Measurements from ENCODE around the gene FAM222B. TPM values are rescaled to one million over a fixed set of nuclear protein-coding genes. Genes with fewer than 3 reads are reported as not detected.

Gene FAM222B
- total RNA-seq, 1 donor from 2014 or later, result 7.1 TPM

DNA sequence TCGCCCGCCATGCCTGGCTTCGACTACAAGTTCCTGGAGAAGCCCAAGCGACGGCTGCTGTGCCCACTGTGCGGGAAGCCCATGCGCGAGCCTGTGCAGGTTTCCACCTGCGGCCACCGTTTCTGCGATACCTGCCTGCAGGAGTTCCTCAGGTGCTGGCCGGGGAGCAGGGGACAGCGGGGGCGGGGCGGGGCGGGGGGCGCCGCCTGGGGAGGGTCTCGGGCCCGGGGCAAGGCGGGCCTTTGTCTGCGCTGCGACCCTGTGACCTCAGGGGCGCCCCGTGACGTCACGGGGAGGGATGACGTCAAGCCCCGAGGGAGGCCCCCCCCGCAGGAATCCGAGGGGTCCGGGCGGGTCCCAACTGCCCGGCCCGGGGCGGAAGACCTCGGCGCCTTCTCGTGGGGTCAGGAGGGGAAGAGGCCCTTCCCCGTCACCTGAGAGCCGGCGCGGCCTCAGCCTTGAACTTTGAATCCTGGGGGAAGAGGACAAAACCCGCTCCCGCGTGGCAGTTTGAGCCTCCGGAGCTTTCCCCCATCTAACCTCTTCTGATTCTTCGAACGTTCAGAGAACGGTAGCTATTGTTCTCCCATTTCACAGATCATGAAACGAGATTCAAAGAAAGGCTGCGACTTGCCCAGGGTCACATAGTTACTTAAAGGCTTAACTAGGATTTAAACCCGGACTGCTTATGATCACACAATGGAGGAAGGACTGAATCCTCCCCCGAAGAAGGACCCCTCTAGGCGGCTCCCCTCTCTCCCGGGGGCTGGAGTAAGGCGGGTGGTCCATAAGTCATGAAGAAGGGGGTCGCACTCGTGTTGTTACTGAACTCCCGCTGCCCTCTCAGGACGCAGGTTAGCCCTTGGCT, 98.3 kb downstream of the FAM222B start:
- peak overlapping the region; percentile 78 for H3K4me3 ChIP-seq
- H3K36me3 Mint-ChIP-seq, result peaks cover 3% of the 10 kb centered on the region
- H3F3A ChIP-seq (ENCODE audit: low read depth), result peaks cover 63% of the 10 kb centered on the region
- peak overlapping the region; percentile 100 for H3K27ac ChIP-seq
- H3K9ac ChIP-seq, result peak overlapping the region; percentile 99
- H3K36me3 ChIP-seq, result no peaks in the 10 kb centered on the region
- peak overlapping the region; percentile 88 for H3K4me2 ChIP-seq
- H3K27me3 ChIP-seq, result no peaks in the 10 kb centered on the region
- no peaks in the 10 kb centered on the region for H3K9me3 ChIP-seq (ENCODE audit: low read depth)
- H3K4me3 Mint-ChIP-seq, result peak overlapping the region; percentile 91
- no peak overlapping the region for H2AFZ ChIP-seq (replicated peaks)
- peak; percentile 92 for DNase-seq (ENCODE audit: low spot score)
- H3K9me3 Mint-ChIP-seq, result no peaks in the 10 kb centered on the region
- TF ChIP-seq, protein P1, sequence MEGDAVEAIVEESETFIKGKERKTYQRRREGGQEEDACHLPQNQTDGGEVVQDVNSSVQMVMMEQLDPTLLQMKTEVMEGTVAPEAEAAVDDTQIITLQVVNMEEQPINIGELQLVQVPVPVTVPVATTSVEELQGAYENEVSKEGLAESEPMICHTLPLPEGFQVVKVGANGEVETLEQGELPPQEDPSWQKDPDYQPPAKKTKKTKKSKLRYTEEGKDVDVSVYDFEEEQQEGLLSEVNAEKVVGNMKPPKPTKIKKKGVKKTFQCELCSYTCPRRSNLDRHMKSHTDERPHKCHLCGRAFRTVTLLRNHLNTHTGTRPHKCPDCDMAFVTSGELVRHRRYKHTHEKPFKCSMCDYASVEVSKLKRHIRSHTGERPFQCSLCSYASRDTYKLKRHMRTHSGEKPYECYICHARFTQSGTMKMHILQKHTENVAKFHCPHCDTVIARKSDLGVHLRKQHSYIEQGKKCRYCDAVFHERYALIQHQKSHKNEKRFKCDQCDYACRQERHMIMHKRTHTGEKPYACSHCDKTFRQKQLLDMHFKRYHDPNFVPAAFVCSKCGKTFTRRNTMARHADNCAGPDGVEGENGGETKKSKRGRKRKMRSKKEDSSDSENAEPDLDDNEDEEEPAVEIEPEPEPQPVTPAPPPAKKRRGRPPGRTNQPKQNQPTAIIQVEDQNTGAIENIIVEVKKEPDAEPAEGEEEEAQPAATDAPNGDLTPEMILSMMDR (IDR thresholded peaks at IDR 0.05), result no peak
- no peak for TF ChIP-seq EZH2 (IDR thresholded peaks at IDR 0.05)
- no peak for TF ChIP-seq EZH2phosphoT487 (IDR thresholded peaks at IDR 0.05)
- H3K79me2 ChIP-seq (ENCODE audit: low read depth), result peaks cover 40% of the 10 kb centered on the region
- H4K20me1 ChIP-seq (ENCODE audit: low read depth), result peaks cover 51% of the 10 kb centered on the region
- peaks cover 22% of the 10 kb centered on the region for H3K4me1 Mint-ChIP-seq
- peak overlapping the region; percentile 96 for H3K27ac Mint-ChIP-seq
- H3K4me1 ChIP-seq, result peaks cover 16% of the 10 kb centered on the region
- H3K27me3 Mint-ChIP-seq (ENCODE audit: insufficient read depth, low read depth), result peaks cover 4% of the 10 kb centered on the region

DNA sequence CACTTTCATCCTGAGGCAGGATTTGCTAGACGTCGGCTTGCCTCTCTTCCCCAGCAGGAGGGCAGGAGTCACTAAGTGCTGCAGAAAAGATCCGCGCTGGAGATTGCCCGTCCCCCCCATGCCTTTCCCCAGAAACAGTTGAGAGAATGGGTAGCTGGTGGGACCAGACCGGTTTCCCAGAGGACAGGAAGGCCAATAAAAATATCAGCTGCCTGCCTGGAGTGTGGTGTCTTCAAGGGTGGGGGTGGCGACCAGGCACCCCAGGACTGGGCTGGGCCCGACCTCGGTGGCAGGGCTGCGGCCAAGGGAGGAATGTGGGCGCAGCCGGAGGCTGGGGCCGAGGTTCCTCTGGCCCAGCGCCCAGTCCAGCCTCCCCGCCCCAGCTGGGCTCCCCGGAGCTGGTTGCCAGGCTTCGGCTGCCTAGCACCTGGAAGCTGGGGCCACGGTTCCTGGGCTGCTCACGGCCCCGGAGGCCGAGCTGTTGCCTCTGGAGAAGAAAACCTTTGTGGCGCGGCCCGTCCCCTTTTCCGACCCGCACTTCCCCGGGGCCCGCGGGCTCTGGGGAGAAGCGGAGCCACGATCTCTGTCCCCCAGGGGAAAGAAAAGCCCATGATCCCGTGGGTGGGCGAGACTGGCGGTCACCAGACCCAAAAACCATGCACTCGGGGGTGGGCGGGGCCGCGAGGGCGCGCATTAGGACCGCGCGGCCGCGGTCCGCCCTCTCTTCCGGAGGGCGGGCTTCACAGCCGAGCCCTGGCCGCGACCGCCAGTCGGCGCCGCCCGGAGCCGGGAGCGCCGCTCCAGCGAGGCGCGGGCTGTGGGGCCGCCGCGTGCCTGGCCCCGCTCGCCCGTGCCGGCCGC, 99.1 kb downstream of the FAM222B start, which contains the start of gene TRAF4:
TSS of gene TRAF4 (plus strand) at position 769 of the 861 bp plus-strand sequence. CDS start 102 bp downstream, outside the sequence.
- Histone ChIP-seq H3K27me3 (no peaks in the 10 kb centered on the region), H3K9ac (peak within 1 kb of the TSS; percentile 99), H3K4me3 (peak within 1 kb of the TSS; percentile 78), H3K4me1 (peaks cover 16% of the 10 kb centered on the region), H4K20me1 (ENCODE audit: low read depth) (peaks cover 42% of the 10 kb centered on the region), H3K36me3 (no peaks in the 10 kb centered on the region), H3K4me2 (peak within 1 kb of the TSS; percentile 88), H3K27ac (peak within 1 kb of the TSS; percentile 100), H3K79me2 (ENCODE audit: low read depth) (peaks cover 40% of the 10 kb centered on the region), H3F3A (ENCODE audit: low read depth) (peaks cover 54% of the 10 kb centered on the region), H3K9me3 (ENCODE audit: low read depth) (no peaks in the 10 kb centered on the region), H2AFZ (replicated peaks) (no peak within 1 kb of the TSS)
- peak; percentile 96 for DNase-seq (ENCODE audit: low spot score)
- Mint-ChIP-seq H3K4me1 (peaks cover 17% of the 10 kb centered on the region), H3K4me3 (peak within 1 kb of the TSS; percentile 91), H3K27ac (peak within 1 kb of the TSS; percentile 96), H3K9me3 (no peaks in the 10 kb centered on the region), H3K36me3 (peaks cover 3% of the 10 kb centered on the region), H3K27me3 (ENCODE audit: insufficient read depth, low read depth) (peaks cover 4% of the 10 kb centered on the region)
- TF ChIP-seq EZH2 (IDR thresholded peaks at IDR 0.05), result no peak
- TF ChIP-seq, protein P1 (IDR thresholded peaks at IDR 0.05), result no peak
- no peak for TF ChIP-seq EZH2phosphoT487 (IDR thresholded peaks at IDR 0.05)

DNA sequence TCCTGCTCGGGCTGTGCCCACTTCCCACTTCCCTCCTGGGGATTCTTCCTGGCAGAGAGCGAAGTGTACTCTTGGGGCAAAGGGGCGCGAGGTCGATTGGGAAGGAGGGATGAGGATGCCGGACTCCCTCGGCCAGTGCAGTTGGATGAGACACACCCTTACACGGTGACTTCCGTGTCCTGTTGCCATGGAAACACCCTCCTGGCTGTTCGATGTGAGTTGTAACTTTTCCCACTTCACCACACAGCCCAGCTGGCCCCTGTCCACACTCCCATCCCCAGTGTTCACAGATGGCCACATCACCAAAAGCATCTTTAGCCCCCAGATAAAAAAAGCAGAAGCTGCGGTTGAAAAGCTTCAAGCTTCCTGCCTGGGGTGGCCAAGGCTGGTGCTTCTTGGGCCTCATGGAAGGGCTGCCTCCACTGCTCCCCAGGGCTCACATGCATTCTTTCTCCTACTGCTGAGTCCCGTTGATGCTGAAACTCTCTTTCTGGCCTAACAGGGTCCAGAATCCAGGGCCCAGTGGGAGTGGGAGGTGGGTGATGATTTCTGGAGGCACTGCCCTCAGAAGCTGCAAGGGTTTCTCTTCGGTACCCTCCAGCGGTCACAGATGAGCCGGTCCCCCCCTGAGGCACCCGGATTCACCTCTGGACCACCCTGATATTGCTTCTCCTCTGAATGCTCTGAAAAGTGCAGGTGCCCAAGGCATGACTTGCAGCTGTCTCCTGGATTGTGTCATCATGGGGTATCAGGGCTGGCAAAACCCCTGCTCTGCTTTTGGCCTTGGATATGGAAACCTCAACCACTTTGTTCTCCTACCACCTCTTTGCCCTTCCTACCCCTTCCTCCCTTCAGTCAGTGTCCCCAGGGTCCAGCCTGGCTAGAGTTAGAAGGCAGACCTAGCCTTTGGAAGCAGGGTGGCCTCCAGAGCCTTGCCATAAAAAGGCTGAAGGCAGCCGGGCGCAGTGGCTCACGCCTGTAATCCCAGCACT, 100.9 kb downstream of the FAM222B start:
- DNase-seq (ENCODE audit: low spot score), result no peak
- Mint-ChIP-seq H3K27me3 (ENCODE audit: insufficient read depth, low read depth) (peaks cover 4% of the 10 kb centered on the region), H3K4me3 (peak overlapping the region; percentile 25), H3K36me3 (peaks cover 2% of the 10 kb centered on the region), H3K9me3 (peaks cover 2% of the 10 kb centered on the region), H3K27ac (no peak overlapping the region), H3K4me1 (peaks cover 13% of the 10 kb centered on the region)
- Histone ChIP-seq H3K9ac (no peak overlapping the region), H3K36me3 (no peaks in the 10 kb centered on the region), H4K20me1 (ENCODE audit: low read depth) (peaks cover 24% of the 10 kb centered on the region), H3K4me1 (peaks cover 12% of the 10 kb centered on the region), H3K4me2 (no peak overlapping the region), H3K79me2 (ENCODE audit: low read depth) (peaks cover 28% of the 10 kb centered on the region), H3K4me3 (no peak overlapping the region), H3K27ac (no peak overlapping the region), H3F3A (ENCODE audit: low read depth) (peaks cover 38% of the 10 kb centered on the region), H3K9me3 (ENCODE audit: low read depth) (no peaks in the 10 kb centered on the region), H3K27me3 (no peaks in the 10 kb centered on the region), H2AFZ (replicated peaks) (no peak overlapping the region)
- TF ChIP-seq EZH2phosphoT487 (IDR thresholded peaks at IDR 0.05) (no peak), EZH2 (IDR thresholded peaks at IDR 0.05) (no peak)
- TF ChIP-seq, protein P1 (IDR thresholded peaks at IDR 0.05), result no peak
